Mucosa of descending colon (tissue), 3 donors: ENCODE data around the gene GTF2H2C. TPM values are rescaled to one million over a fixed set of nuclear protein-coding genes. Genes with fewer than 3 reads are reported as not detected.
A peak's percentile ranks its signal among the peaks of the same experiment; 100 is the strongest.
"Not testable (repeated sequence)": the region's sequence is repeated elsewhere in the genome, so short reads cannot be mapped to it uniquely, and the experiment has no call there.

Experiments used
- ATAC-seq: fragments of 200-7000 bp; cut with Tn5 transposase; one replicate; pipeline ENCODE4 v1.9.1; 2020; ENCODE audit warnings: mild to moderate bottlenecking, moderate library complexity
- DNase-seq, 3 donors: peaks; one replicate each; pipeline ENCODE4 v3.0.0-alpha.2; 2020
- H3K36me3 ChIP-seq: fragments of 200-600 bp; one replicate; pipeline ENCODE4 v1.8.0; 2021; ENCODE audit warnings: low read depth, mild to moderate bottlenecking
- H3K4me1 ChIP-seq: fragments of 200-600 bp; one replicate; pipeline ENCODE4 v1.8.0; 2021; ENCODE audit warnings: low read depth, mild to moderate bottlenecking
- H3K4me3 ChIP-seq: fragments of 200-600 bp; one replicate; pipeline ENCODE4 v1.8.0; 2021; ENCODE audit warnings: mild to moderate bottlenecking
- H3K9me3 ChIP-seq: fragments of 200-600 bp; one replicate; pipeline ENCODE4 v1.8.0; 2021; ENCODE audit warnings: mild to moderate bottlenecking
- intact Hi-C, 2 donors: fragments of 100-400 bp; cut with DNase I in 1 of 2; cut with micrococcal nuclease in 1 of 2; formaldehyde crosslinking; loops; one replicate each; pipeline versions ENCODE4 v1.11.0 to v1.11.1; 2022; cut with DNase I, micrococcal nuclease
- long read RNA-seq, 2 donors: library from polyadenylated mRNA; unstranded; transcript quantifications; one replicate each; pipeline ENCODE4 v2.0.0, GENCODE V29; 2019 to 2021
- total RNA-seq, 3 donors: library from RNA; stranded (reverse); fragmentation: NEBNext Ultra II Directional in 2 of 3; extraction: Animal tissue kit (Norgen Biotek cat#: 25700) in 2 of 3; gene quantifications; one replicate each; pipeline versions ENCODE4 v1.2.1 to v1.2.4, GENCODE V29; 2021 to 2023
- TF ChIP-seq, protein P1 (sequence below): fragments of 200-600 bp; IDR thresholded peaks from one replicate; pipeline ENCODE4 v1.8.0; 2022; ENCODE audit warnings: antibody characterized with exemption, mild to moderate bottlenecking
- donor health status: DM: no; HTN: no; CAD: no; lungs with moderate emphysema.
- donor health status: DM: no; HTN: no; CAD: no.
- donor health status: DM: no; HTN: yes; CAD: no.

GTF2H2C gene
- 10 to 100 TPM; 25.7 to 39.1 (median 26.4) TPM for total RNA-seq
- long read RNA-seq, donor 1, partial matches to known transcripts = 1 of 8 reads
- long read RNA-seq, donor 1, other reads (novel, unspliced or antisense) = 6 of 8 reads
- long read RNA-seq, donor 2, partial matches to known transcripts = 4 of 11 reads
- long read RNA-seq, donor 2, other reads (novel, unspliced or antisense) = 6 of 11 reads

DNA sequence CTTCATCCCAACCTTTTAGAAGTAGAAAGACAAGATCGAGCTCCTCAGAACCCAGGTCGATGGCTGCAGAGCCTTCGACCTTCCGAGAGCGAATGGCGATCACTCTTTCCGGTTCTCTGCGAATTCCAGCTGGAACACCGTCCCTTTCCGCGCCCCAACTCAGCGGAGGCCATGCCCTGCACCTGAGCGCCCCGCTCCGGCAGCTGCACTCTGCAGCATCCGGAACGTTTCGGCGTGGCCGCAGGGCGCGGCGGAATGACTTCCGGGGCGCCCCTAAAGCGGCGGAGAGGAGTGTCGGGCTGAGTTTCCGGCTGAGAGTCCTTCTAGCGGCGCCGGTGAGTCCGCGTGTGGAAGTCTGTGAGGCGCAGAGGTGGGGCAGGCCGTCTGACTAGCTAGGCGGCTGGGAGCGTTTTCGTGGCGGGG, at the start of gene GTF2H2C:
TSS of gene GTF2H2C (plus strand) at position 284 of the 423 bp plus-strand sequence. CDS start 4,942 bp downstream, outside the sequence.
- peak; percentile 99 for ATAC-seq
- H3K36me3 ChIP-seq, intact Hi-C loops: not testable (repeated sequence)

DNA sequence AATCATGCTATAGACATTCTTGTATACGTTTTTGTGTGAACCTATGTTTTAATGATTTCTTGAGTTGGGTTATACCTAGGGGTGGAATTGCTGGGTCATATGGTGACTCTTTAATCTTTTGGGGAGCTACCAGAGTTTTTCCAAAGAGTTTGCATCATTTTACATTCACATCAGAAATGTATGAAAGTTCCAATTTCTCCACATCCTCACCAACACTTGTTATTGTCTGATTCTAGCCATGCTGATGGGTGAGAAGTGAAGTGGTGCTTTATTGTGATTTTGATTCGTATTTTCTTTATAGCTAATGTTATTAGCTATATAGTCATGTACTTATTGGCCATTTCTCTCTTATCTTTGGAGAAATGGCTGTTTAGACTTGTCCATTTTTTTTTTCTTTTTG, 49.3 kb upstream of the GTF2H2C start:
- Histone ChIP-seq H3K36me3 (no peaks in the 10 kb centered on the region), H3K9me3 (no peaks in the 10 kb centered on the region), H3K4me3 (no peak overlapping the region), H3K4me1 (peaks cover 9% of the 10 kb centered on the region)
- TF ChIP-seq, protein P1, sequence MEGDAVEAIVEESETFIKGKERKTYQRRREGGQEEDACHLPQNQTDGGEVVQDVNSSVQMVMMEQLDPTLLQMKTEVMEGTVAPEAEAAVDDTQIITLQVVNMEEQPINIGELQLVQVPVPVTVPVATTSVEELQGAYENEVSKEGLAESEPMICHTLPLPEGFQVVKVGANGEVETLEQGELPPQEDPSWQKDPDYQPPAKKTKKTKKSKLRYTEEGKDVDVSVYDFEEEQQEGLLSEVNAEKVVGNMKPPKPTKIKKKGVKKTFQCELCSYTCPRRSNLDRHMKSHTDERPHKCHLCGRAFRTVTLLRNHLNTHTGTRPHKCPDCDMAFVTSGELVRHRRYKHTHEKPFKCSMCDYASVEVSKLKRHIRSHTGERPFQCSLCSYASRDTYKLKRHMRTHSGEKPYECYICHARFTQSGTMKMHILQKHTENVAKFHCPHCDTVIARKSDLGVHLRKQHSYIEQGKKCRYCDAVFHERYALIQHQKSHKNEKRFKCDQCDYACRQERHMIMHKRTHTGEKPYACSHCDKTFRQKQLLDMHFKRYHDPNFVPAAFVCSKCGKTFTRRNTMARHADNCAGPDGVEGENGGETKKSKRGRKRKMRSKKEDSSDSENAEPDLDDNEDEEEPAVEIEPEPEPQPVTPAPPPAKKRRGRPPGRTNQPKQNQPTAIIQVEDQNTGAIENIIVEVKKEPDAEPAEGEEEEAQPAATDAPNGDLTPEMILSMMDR = no peak
- intact Hi-C loops = no loop called here
- no peak for DNase-seq
- ATAC-seq = no peak

More for the DNA sequence above, at the start of gene GTF2H2C:
- not testable (repeated sequence) for H3K9me3 ChIP-seq, H3K4me1 ChIP-seq, H3K4me3 ChIP-seq
- peak; percentile 88 for DNase-seq
- TF ChIP-seq, protein P1 = peak; percentile 30

DNA sequence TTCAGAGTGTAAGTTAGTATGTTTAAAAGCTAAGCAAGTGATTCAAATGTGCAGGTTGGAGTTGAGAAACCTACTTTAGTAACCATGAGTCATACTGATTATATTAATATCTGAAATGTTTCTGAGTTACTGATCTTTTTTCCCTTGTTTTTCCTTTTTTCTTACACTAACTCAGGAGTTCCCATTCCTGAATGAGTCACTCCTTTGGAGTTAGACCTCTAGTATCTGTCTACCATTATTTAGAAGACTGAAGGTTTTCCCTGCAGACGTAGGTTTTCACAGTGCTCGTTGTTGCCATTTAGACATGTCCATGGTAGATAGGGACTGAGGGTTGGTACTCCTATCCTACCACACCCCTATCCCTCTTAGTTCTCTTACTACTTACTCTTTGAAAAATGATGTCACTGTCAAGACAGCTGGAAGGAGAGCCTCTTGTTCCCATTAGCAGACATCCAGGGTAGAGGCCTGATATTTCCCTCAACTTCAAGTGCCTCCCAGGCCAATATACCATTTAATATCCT, 47.2 kb upstream of the GTF2H2C start:
- ATAC-seq (no peak), DNase-seq (no peak)
- H3K4me3 ChIP-seq = no peak overlapping the region
- TF ChIP-seq, protein P1 = no peak
- H3K4me1 ChIP-seq = peaks cover 21% of the 10 kb centered on the region
- intact Hi-C loops = no loop called here
- no peaks in the 10 kb centered on the region for H3K36me3 ChIP-seq
- H3K9me3 ChIP-seq = no peaks in the 10 kb centered on the region

DNA sequence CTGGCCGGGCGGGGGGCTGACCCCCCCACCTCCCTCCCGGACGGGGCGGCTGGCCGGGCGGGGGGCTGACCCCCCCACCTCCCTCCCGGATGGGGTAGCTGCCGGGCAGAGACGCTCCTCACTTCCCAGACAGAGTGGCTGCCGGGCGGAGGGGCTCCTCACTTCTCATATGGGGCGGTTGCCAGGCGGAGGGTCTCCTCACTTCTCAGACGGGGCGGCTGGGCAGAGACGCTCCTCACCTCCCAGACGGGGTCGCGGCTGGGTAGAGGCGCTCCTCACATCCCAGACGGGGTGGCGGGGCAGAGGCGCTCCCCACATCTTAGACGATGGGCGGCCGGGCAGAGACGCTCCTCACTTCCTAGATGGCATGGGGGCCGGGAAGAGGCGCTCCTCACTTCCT, 44.4 kb upstream of the GTF2H2C start:
- H3K36me3 ChIP-seq, H3K9me3 ChIP-seq, DNase-seq, H3K4me3 ChIP-seq, intact Hi-C loops, ATAC-seq: not testable (repeated sequence)
- H3K4me1 ChIP-seq = peaks cover 43% of the 10 kb centered on the region

DNA sequence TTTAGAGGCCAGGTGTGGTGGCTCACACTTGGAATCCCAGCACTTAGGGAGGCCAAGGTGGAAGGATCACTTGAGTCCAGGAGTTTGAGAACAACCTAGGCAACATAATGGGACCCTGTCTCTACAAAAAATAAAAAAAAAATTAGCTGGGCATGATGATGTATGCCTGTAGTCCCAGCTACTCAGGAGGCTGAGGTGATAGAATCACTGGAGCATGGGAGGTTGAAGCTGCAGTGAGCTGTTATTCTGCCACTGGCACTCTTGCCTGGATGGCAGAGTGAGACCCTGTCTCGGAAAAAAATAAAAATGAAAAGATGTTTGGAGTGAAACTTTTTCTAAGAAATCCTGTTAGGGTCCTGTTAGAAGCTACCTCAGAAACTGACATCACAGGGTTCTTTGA, 43.2 kb upstream of the GTF2H2C start:
- no peak overlapping the region for H3K4me3 ChIP-seq
- TF ChIP-seq, protein P1 = no peak
- intact Hi-C loops = no loop called here
- DNase-seq (peak in 1 of 3 donors; percentile 3), ATAC-seq (no peak)
- H3K9me3 ChIP-seq = no peaks in the 10 kb centered on the region
- peaks cover 49% of the 10 kb centered on the region for H3K4me1 ChIP-seq
- H3K36me3 ChIP-seq = no peaks in the 10 kb centered on the region

DNA sequence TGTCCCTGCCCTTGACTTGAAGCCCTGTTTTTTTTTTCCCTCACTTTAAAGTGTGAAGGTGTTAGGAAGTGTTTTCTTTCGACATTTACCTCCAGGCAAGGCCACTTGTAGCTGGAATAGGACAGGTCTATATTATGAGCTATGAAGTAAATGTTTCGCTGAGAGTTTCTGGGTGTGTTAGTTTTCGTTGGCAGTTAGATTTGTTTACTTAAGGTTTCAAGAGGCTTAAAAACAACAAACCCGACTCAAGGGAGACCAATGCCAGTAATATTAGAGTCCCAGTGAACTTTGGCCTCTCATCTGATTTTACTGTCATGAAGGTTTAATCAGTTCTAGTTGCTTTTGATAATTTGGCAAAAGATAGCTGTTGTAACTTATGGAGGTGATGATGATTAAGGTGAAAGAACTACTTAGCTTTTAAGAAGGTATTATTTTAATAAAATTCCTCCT, 42.2 kb upstream of the GTF2H2C start:
- intact Hi-C loops = no loop called here
- DNase-seq = peak in 1 of 3 donors; percentile 56
- no peak overlapping the region for H3K4me3 ChIP-seq
- H3K4me1 ChIP-seq = peaks cover 52% of the 10 kb centered on the region
- H3K36me3 ChIP-seq = no peaks in the 10 kb centered on the region
- H3K9me3 ChIP-seq = no peaks in the 10 kb centered on the region
- TF ChIP-seq, protein P1 = no peak
- peak; percentile 79 for ATAC-seq
